Endothelial cell of umbilical vein (primary cell): ENCODE data around the gene SLC16A8. TPM values are rescaled to one million over a fixed set of nuclear protein-coding genes. Genes with fewer than 3 reads are reported as not detected.

Source experiments
- BruUV-seq: library from RNA; stranded (reverse); fragments of 400-500 nt; replicated peaks from 2 replicates; lab custom pipeline; 2021; lab: Mats Ljungman, UMichigan
- CTCF ChIA-PET: fragments of 300-600, 350-600 bp; sonication (Branson Sonifier 250); formaldehyde crosslinking; loops from one replicate; lab custom pipeline; 2021; ENCODE audit warnings: antibody characterized with exemption, inconsistent platforms; lab: Charles Lee
- POLR2A ChIA-PET: fragments of 300-600, 350-600 bp; sonication (Branson Sonifier 250); formaldehyde crosslinking; loops from one replicate; lab custom pipeline; 2021; ENCODE audit warnings: antibody characterized with exemption, inconsistent platforms; lab: Charles Lee
- DNase-seq: peaks from one replicate; pipeline ENCODE4 v3.0.0-alpha.2; 2011; ENCODE audit warnings: low read depth, low spot score
- FAIRE-seq: peaks from 2 replicates; lab custom pipeline; 2011; peaks lifted over from hg19 to GRCh38; lab: Jason Lieb, UNC
- H2AFZ ChIP-seq: 2 replicates; pipeline ENCODE4 v1.6.0; 2012; ENCODE audit warnings: low read depth, low read length, control low read depth, inconsistent platforms
- H3K27ac ChIP-seq: 2 replicates; pipeline ENCODE4 v1.5.1; 2011; ENCODE audit warnings: low read depth, mild to moderate bottlenecking, control low read depth, low read length, moderate library complexity; ENCODE audit not compliant: insufficient read depth
- H3K27me3 ChIP-seq, 2 experiments: 2 replicates each; pipeline versions ENCODE4 v1.6.0 to v1.6.1; 2011; ENCODE audit warnings: low read length in 2 of 2, mixed read lengths in 1 of 2; ENCODE audit not compliant: control insufficient read depth in 2 of 2, insufficient read depth in 2 of 2
- H3K36me3 ChIP-seq, 2 experiments: 2 replicates in 1 of 2; 3 replicates in 1 of 2; pipeline ENCODE4 v1.5.1; 2011; ENCODE audit warnings: low read length in 2 of 2, mild to moderate bottlenecking in 1 of 2, moderate library complexity in 1 of 2; ENCODE audit not compliant: control insufficient read depth in 2 of 2, insufficient read depth in 2 of 2; ENCODE audit errors: extremely low read depth in 1 of 2
- H3K4me1 ChIP-seq: 3 replicates; pipeline ENCODE4 v1.5.1; 2011; ENCODE audit warnings: mild to moderate bottlenecking, low read length; ENCODE audit not compliant: control insufficient read depth, insufficient read depth; ENCODE audit errors: extremely low read depth
- H3K4me2 ChIP-seq: 2 replicates; pipeline ENCODE4 v1.6.1; 2011; ENCODE audit warnings: low read length, control low read depth, mixed read lengths; ENCODE audit not compliant: insufficient read depth
- H3K4me3 ChIP-seq, 3 experiments: fragments of 200-600 bp in 1 of 3; sonication (generic), shearing (Covaris generic) in 1 of 3; replicated peaks in 1 of 3; 2 replicates each; pipeline ENCODE4 v1.5.1; 2011 to 2016; ENCODE audit warnings: control low read depth in 3 of 3, low read length in 3 of 3, mild to moderate bottlenecking in 2 of 3, inconsistent platforms in 1 of 3, low read depth in 1 of 3, moderate library complexity in 1 of 3; ENCODE audit not compliant: insufficient read depth in 1 of 3
- H3K79me2 ChIP-seq: 2 replicates; pipeline ENCODE4 v1.6.0; 2012; ENCODE audit warnings: low read length, inconsistent platforms; ENCODE audit not compliant: control insufficient read depth, insufficient read depth
- H3K9ac ChIP-seq: replicated peaks from 2 replicates; pipeline ENCODE3; 2011; ENCODE audit warnings: low read length, control low read depth; ENCODE audit not compliant: insufficient read depth; ENCODE audit errors: extremely low read depth
- H3K9me1 ChIP-seq: replicated peaks from 3 replicates; pipeline ENCODE4 v1.6.0; 2011; ENCODE audit warnings: mild to moderate bottlenecking, low read length; ENCODE audit not compliant: control insufficient read depth, insufficient read depth; ENCODE audit errors: extremely low read depth
- H3K9me3 ChIP-seq: replicated peaks from 2 replicates; pipeline ENCODE4 v1.5.1; 2012; ENCODE audit warnings: low read length, inconsistent platforms; ENCODE audit not compliant: control insufficient read depth, insufficient read depth
- H4K20me1 ChIP-seq: replicated peaks from 2 replicates; pipeline ENCODE3; 2011; ENCODE audit warnings: mild to moderate bottlenecking, low read length; ENCODE audit not compliant: control insufficient read depth, insufficient read depth; ENCODE audit errors: extremely low read depth
- EZH2 ChIP-seq: IDR thresholded peaks from 2 replicates; pipeline ENCODE4 v1.6.1; 2012; ENCODE audit warnings: borderline replicate concordance, low read depth, mild to moderate bottlenecking, moderate library complexity, low read length, inconsistent platforms; ENCODE audit not compliant: severe bottlenecking
- FOS ChIP-seq: IDR thresholded peaks from 2 replicates; pipeline ENCODE4 v1.6.1; 2011; ENCODE audit warnings: mild to moderate bottlenecking, low read length, moderate library complexity, borderline replicate concordance; ENCODE audit not compliant: insufficient read depth
- GATA2 ChIP-seq: IDR thresholded peaks from 2 replicates; pipeline ENCODE4 v1.7.0; 2011; ENCODE audit warnings: low read depth, mild to moderate bottlenecking, moderate library complexity, mixed read lengths, low read length; ENCODE audit not compliant: insufficient read length, insufficient read depth
- JUN ChIP-seq: IDR thresholded peaks from 2 replicates; pipeline ENCODE4 v1.6.1; 2011; ENCODE audit warnings: borderline replicate concordance, low read depth; ENCODE audit not compliant: insufficient read length, insufficient read depth
- MYC ChIP-seq: IDR thresholded peaks from one replicate; pipeline ENCODE4 v1.6.1; 2011; ENCODE audit warnings: mild to moderate bottlenecking, low read depth, low read length
- POLR2A ChIP-seq: IDR thresholded peaks from 2 replicates; pipeline ENCODE4 v1.6.1; 2012; ENCODE audit warnings: low read depth, mild to moderate bottlenecking, control low read depth, low read length
- POLR2AphosphoS5 ChIP-seq: IDR thresholded peaks from 2 replicates; pipeline ENCODE4 v1.6.1; 2012; ENCODE audit warnings: low read depth, mild to moderate bottlenecking, control low read depth, low read length, moderate library complexity; ENCODE audit not compliant: insufficient read depth
- dilution Hi-C: fragments of 300-500 bp; cut with MboI; formaldehyde crosslinking; loops from one replicate; pipeline ENCODE4 v1.15.0; 2019; ENCODE audit warnings: low sequenced_read_pairs; ENCODE audit not compliant: extremely low pct_ligation_motif_present
- intact Hi-C: fragments of 100-400 bp; cut with micrococcal nuclease; formaldehyde crosslinking; loops from one replicate; pipeline ENCODE4 v1.10.0; 2022
- polyA plus RNA-seq, 4 experiments: library from polyadenylated mRNA; depleted of rRNA in 3 of 4; stranded (reverse) in 3 of 4; unstranded in 1 of 4; fragments of >200 nt; gene quantifications; 2 replicates each; pipeline versions ENCODE4 v1.2.1 to v1.2.3, GENCODE V29; 2011 to 2012; ENCODE audit warnings: missing spikeins in 1 of 4
- total RNA-seq: library from RNA; stranded (reverse); gene quantifications from 2 replicates; pipeline ENCODE4 v1.2.3, GENCODE V29; 2021
- TF ChIP-seq, protein P1 (sequence below), 2 donors: IDR thresholded peaks; 1 replicate in 1 of 2; 2 replicates in 1 of 2; pipeline ENCODE4 v1.5.1; 2011; ENCODE audit warnings: low read length in 2 of 2, mild to moderate bottlenecking in 2 of 2, moderate library complexity in 2 of 2, control low read depth in 1 of 2, inconsistent platforms in 1 of 2, low read depth in 1 of 2; ENCODE audit not compliant: insufficient read depth in 1 of 2; ENCODE audit errors: extremely low read depth in 1 of 2
- TF ChIP-seq, protein P2 (sequence below): IDR thresholded peaks from 2 replicates; pipeline ENCODE4 v1.6.1; 2011; ENCODE audit not compliant: insufficient read depth, insufficient read length

Gene SLC16A8
- total and polyA plus RNA-seq, 2 donors (not counting 3 experiments of a cell fraction or from before 2014, with no cell fraction given): 0.14 TPM; not detected in 1

GRCh38 chr22:38127869-38128268 lies 43.9 kb upstream of the SLC16A8 start:
- H3K9me3 ChIP-seq: no peaks in the 10 kb centered on the region
- no peaks in the 10 kb centered on the region for H3K9me1 ChIP-seq
- TF ChIP-seq, protein P1, sequence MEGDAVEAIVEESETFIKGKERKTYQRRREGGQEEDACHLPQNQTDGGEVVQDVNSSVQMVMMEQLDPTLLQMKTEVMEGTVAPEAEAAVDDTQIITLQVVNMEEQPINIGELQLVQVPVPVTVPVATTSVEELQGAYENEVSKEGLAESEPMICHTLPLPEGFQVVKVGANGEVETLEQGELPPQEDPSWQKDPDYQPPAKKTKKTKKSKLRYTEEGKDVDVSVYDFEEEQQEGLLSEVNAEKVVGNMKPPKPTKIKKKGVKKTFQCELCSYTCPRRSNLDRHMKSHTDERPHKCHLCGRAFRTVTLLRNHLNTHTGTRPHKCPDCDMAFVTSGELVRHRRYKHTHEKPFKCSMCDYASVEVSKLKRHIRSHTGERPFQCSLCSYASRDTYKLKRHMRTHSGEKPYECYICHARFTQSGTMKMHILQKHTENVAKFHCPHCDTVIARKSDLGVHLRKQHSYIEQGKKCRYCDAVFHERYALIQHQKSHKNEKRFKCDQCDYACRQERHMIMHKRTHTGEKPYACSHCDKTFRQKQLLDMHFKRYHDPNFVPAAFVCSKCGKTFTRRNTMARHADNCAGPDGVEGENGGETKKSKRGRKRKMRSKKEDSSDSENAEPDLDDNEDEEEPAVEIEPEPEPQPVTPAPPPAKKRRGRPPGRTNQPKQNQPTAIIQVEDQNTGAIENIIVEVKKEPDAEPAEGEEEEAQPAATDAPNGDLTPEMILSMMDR (IDR thresholded peaks at IDR 0.05; ENCODE audit: extremely low read depth in 1 of 2, insufficient read depth in 1 of 2, low read depth in 1 of 2, low read length in 2 of 2): no peak
- TF ChIP-seq POLR2A: no peak
- TF ChIP-seq MYC: no peak
- no peak for TF ChIP-seq EZH2
- TF ChIP-seq, protein P2, sequence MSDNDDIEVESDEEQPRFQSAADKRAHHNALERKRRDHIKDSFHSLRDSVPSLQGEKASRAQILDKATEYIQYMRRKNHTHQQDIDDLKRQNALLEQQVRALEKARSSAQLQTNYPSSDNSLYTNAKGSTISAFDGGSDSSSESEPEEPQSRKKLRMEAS: no peak
- no peak for TF ChIP-seq POLR2AphosphoS5
- TF ChIP-seq FOS: no peak
- no peak for TF ChIP-seq GATA2
- TF ChIP-seq JUN: no peak
- H3K4me2 ChIP-seq: no peak overlapping the region
- no peaks in the 10 kb centered on the region for H3K36me3 ChIP-seq
- no peaks in the 10 kb centered on the region for H3K4me1 ChIP-seq
- no peak overlapping the region for H2AFZ ChIP-seq
- FAIRE-seq (no peak), DNase-seq (no peak)
- no peak overlapping the region for H3K4me3 ChIP-seq
- no peaks in the 10 kb centered on the region for H3K79me2 ChIP-seq
- no peak overlapping the region for H3K9ac ChIP-seq
- dilution Hi-C loops (no loop called here), intact Hi-C loops (no loop called here)
- no peaks in the 10 kb centered on the region for H4K20me1 ChIP-seq
- no TSS peak for BruUV-seq
- ChIA-PET POLR2A (no interaction called here), CTCF (interaction anchor here (0.6 to 1.7 kb wide), 2 partner anchors 13 to 39 kb away, joined by 3 to 9 read pairs; no protein-coding TSS in a partner anchor)
- no peaks in the 10 kb centered on the region for H3K27me3 ChIP-seq
- H3K27ac ChIP-seq: no peak overlapping the region
